Ureter (tissue), 1 donor: ENCODE measurements around the gene CKS2. TPM values are rescaled to one million over a fixed set of nuclear protein-coding genes. Genes with fewer than 3 reads are reported as not detected.

Source experiments
- DNase-seq: peaks from one replicate; pipeline ENCODE4 v3.0.0-alpha.2; 2020; ENCODE audit warnings: low spot score
- total RNA-seq: library from RNA; stranded (reverse); gene quantifications from one replicate; pipeline ENCODE4 v1.2.4, GENCODE V29; 2023
- donor health status: DM: yes; HTN: yes; CAD: no.

Gene CKS2
- total RNA-seq, 1 donor from 2014 or later: 13.1 TPM

GRCh38 chr9:89350988-89351557, 40.1 kb downstream of the CKS2 start:
- no peak for DNase-seq

DNA sequence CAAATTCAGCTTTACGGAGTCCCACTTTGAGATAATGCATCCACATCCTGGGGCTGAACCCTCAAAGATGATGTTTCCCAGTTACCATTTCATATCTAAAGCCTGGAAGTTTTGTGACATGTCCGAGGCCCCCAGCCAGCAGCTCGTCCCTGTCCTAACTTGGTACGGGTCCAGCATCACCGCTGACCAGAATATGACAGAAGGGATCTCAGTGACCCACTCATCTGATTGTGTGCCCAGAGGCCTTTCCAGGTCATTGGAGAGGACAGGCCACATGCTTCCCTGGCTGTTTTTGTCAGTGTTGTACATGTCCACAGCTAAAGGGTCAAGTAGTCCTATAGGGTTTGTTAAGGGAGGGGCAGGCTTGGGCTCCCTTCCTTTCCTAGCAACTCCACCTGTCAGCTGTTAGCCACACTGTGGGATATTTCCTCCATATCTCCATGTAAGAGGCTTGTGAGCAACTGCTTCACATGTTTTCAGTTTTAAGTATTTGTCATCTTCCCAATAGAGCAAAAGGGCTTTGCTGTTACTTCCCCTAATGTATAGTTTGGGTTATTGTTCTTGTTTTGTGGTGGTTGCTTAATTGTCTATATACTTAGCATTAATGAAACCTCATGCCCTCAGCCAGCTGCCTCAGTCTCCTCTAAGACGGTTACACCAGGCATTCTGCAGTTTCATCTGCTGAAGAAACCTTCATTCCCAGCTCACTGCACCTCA, 40.7 kb downstream of the CKS2 start:
- no peak for DNase-seq

DNA sequence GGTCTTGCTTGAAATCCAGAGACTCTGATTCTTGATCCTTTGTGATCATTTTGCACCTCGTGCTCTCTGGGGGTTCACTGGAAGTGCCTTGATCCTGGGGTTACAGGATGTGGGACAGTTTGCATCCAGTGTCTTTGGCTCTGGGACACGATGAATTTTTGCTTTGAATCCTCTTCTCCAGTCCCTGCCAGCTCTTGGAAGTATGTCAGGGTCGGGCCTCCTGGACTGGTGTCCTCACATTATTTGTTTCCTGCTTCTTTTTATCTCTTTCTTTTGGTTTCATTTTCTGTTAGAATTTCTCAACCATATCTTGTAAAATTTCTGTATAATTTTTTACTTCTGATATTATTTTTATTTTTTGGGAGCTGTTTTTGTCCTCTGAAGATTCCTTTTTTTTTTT, 41.5 kb downstream of the CKS2 start:
- DNase-seq: no peak

- no peak for DNase-seq
Observed at GRCh38 chr9:89352874-89353649, 42.1 kb downstream of the CKS2 start.

DNA sequence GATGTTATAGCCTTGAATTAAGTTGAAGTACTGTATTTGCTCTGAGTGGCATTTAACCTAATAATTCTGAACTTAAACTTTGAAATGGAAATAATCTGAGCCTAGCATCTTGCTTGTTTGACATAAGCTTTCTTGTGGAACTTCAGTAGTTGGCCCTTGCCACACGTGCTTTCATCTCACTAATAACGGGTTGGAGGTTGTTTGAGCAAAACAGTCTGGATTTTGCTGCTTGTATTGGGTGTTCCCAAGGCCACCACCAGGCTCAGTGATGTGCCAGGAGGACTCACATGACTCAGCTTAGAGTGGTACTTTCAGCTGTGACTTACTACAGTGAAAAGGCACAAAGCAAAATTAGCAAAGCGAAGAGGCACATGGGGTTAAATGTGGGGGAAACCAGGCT, 43.0 kb downstream of the CKS2 start:
- DNase-seq: no peak

DNA sequence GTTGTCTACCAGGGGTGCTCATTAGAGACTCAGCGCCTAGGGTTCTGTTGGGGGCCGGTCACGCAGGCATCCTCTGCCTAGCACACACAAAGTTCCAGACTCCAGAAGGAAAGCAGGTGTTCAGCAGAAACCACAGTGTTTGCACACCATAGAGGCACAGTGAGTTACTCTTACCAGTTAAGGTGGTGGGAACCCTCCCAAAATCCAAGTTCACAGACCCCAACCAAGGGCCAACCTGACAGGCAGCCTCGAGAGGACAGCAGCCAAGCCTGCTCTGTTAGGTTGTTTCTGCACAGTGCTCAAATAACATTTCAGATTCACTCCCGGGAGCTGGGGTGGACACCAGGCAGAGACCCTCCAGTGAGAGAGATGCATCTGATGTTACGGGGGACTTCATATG, 43.5 kb downstream of the CKS2 start:
- no peak for DNase-seq

DNA sequence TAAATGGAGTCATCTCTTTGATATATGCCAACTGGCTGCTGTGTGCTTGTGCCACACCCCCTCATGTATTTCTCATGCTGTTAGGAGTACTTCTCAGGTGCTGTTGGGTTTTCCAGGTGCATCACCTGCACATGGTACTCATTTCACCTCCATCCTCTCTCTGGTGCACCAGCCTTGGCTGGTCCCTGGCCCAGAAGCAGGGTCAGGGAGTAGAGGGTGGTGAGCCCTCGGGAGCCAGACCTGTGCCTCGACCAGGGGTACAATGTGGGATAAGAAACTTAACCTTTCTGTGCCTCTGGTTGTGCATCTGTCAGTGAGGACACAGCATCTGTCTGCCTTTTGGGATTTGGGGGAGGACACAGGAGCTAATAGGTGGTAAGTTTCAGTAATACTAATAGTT, 45.8 kb downstream of the CKS2 start:
- DNase-seq: no peak

DNA sequence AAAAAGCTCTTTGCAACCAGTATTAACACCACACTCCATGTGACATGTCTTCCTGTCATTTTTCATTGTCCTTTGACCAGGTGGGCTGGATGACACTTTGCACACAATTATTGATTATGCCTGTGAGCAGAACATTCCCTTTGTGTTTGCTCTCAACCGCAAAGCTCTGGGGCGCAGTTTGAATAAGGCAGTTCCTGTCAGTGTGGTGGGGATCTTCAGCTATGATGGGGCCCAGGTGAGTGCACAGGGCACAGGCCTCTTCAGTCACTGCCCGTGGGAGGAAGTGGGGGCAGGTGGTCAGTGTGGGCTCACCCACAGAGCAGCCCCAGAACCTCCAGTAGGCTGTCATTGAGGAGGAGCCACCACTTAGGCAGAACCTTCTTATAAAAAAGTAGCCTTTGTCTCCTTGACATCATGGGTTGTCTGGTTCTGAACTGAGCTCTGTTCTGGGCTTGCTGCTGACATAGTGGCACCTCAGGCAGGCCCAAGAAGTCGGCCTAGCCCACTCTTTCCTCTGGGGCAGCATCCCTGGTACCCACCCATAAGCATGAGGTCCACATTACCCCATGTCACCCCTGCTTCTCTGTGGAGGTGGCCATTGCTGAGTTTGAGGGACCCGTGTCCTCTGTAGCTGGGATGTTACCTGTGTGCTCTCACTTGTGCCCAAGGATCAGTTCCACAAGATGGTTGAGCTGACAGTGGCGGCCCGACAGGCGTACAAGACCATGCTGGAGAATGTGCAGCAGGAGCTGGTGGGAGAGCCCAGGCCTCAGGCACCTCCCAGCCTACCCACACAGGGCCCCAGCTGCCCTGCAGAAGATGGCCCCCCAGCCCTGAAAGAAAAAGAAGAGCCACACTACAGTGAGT, 46.6 kb downstream of the CKS2 start:
- DNase-seq: no peak

DNA sequence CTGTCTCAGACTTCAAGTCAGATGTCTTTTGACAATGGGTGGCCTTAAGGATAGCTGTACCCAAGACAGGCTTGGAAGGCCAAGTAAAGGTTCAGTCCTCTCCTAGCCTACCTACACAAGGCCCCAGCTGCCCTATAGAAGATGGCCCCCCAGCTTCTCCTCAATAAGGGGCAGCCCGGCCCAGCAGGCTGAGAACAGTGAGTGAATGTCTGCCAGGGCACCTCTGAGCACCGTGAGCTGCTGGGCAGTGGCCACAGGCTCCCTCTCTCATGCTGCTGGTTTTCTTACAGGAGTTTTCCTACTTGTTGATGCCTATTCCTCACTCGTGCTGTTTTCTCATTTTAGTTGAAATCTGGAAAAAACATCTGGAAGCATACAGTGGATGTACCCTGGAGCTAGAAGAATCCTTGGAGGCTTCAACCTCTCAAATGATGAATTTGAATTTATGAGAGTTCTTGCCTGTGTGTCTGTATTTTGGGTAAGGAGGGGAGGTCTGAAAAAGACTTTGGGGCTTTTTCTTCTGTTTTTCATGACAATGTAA, 47.5 kb downstream of the CKS2 start:
- no peak for DNase-seq

GRCh38 chr9:89358985-89359384, 48.0 kb downstream of the CKS2 start:
- DNase-seq: peak; percentile 24

GRCh38 chr9:89359751-89360261, 48.8 kb downstream of the CKS2 start:
- DNase-seq: peak; percentile 30

GRCh38 chr9:89360465-89360864, 49.5 kb downstream of the CKS2 start:
- DNase-seq: peak; percentile 24

- peak; percentile 29 for DNase-seq
Observed at GRCh38 chr9:89361031-89361430, 50.0 kb downstream of the CKS2 start.

DNA sequence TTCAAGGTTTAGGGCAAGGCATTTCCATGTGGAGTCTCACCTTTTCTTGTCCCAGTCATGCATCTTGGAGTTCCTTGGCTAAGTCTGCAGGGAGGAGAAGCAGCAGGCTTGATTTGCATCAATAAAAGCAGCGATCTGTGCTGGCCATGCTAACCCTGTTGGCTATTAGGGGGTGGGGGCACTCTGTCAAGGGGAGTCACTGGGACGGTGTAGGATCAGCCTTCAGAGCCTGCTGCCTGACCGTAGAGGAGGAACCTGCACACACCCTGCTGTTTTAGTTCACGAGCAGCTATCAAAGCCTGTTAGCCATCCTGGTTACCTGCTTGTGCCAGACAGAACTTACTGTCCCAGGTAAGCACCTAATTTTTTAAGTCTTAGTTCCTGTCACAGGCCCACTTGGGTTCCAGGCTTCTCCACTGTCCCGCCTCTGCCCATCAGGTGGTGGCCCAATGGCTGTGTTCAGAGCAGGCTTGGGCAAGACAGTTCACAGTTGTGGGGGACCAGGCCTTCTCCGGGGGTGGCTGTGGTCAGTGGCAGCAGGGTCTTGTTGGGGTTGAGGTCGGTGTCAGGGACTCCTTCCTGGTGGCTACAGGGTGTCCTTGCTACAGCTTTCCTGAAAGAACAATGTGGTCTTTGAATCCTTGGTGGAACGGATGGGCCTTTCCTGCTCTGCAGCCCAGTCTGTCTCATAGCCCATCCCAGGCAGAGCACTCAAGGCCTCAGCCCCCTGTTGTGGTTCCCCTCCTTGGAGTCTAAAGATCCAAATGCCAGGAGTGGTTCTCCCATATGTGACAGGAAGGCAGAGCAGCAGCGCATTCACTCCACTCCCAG, 51.0 kb downstream of the CKS2 start:
- DNase-seq: peak; percentile 31

DNA sequence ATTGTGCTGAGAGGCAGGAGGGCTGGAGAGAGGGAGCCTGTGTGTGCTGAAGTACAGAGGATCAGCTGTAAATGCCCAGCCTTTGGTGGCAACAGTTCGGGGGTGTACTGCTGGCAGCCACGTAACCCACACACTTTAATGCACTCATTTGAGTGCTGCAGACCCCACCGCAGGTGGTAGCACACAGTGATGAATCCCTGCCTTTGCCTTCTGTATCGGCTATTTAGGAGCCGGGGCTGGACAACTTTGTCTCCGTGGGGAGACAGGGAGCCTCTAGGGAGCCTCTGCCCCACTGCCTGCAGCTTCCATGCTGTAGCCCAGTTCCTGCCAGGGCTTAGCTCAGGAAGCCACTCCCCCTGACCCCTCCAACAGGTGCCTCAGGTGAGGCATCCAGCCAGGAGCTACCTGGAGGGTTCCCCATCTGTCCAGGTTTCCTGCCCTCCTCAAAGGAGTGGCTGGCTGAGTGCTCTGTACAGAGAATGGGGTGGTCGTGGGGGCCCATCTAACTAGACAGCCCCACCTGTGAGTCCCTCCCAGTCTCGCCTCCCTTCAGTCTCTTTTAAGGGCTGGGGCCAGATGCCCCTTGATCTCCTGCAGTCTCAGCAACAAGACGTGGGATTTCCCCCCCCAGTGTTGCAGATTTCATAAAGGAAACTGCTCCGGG, 51.8 kb downstream of the CKS2 start:
- DNase-seq: peak; percentile 30

DNA sequence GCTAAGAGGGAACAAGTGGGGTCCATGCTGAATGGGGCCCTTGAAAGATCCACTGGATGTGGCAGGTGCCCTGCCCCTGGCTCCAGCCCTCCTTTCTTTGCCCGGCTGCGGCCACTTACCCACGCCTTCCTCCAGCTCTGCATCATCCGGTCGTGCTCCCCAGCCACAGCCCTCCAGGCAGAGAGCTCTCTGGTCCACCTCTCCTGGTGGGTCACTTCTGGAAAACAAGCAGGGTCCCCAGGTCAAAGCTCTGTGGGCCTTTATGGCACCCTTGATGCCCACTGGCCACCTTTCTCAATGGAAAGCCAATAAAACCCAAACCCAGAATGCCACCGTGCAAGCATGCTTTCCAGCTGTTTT, 52.3 kb downstream of the CKS2 start:
- peak; percentile 39 for DNase-seq

DNA sequence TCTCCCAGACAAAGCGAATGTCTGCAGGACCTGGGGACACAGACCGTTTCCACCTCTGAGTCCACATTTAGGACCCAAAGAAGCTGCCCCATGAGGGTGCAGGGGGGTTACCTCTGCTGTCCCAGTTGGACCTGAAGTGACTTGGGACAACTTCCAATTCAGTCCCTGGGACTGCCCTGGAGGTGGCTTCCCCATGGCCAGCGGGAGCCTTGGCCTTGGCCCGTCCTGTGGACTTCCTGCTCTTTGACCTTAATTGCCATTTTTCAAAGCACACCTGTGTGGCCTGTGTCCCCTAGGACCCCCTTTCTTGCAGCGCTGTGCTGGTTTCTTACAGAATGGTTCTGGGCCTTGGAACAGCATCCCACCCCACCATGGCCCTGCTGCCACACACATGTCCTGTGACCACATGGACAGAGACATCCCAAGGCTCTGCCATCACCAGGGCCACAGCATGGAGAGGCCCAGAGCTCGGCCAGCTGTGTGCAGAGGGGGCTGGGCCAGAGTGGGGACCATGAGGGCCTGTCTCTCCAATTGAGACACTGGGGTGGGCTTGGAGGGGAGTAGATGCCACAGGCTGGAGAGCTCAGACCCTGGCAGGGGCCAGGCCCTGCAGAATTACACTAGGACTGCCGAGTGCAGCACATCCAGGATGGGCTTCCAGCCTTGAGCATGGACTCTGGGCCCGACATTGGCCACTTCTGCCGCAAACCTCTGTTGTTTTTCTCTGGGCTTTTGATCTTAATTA, 53.1 kb downstream of the CKS2 start:
- DNase-seq: no peak

DNA sequence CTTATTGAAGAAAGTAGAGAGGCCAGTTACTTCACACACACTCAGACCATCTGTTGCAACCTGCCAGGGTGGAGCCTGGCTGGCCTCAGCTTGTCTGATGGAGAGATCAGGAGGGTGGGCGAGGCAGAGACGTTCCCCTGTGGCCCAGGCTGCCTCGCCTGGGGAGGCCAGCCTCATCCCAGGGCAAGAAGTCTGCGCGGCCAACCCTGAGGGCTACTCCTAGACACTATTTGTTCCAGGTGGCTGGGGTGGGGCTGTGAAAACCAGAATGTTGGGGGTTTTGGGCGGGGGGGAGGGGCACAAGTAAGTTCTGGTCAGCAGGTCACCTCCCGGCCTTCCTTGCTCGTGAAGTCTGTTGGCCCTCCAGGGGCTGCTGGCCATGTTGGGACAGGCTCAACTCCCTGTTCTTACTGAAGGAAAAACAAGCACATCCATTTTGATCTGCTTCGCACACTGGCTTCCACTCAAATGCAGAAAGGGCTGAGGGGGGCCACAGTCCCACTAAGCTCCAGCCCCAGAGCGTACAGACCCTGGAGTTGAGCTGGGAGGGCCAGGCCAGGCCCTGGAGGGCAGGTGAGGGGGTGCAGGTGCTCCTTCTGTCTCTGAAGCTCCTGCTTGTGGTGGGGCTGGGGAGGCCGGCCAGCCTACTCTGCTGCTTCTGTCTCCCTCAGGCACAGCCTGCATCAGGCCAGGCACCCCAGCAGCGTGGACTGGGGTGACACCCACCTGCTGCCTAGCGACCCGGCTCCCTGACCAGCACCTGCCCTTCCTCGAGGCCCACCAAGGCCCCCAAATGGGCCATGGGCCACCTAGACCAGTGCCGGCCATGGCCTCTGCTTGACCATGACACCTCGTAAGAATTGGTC, 53.9 kb downstream of the CKS2 start:
- DNase-seq: no peak
